Mononuclear cell (primary cell): ENCODE results near the gene CASQ2. TPM values are rescaled to one million over a fixed set of nuclear protein-coding genes. Genes with fewer than 3 reads are reported as not detected.

Experiments used
- H3K27me3 ChIP-seq: 2 replicates; pipeline ENCODE4 v1.6.0; 2011; ENCODE audit warnings: low read length, control low read depth; ENCODE audit not compliant: insufficient read depth
- H3K4me1 ChIP-seq: 2 replicates; pipeline ENCODE4 v1.5.1; 2011; ENCODE audit warnings: mild to moderate bottlenecking, low read length, control low read depth; ENCODE audit not compliant: insufficient read depth
- H3K4me3 ChIP-seq: 2 replicates; pipeline ENCODE4 v1.5.1; 2011; ENCODE audit warnings: mild to moderate bottlenecking, low read length, moderate library complexity
- H3K9me3 ChIP-seq: 2 replicates; pipeline ENCODE4 v1.5.1; 2011; ENCODE audit warnings: low read depth, mild to moderate bottlenecking, control low read depth, low read length
- total RNA-seq: library from RNA; depleted of rRNA; stranded (reverse); fragments of >200 nt; gene quantifications from one replicate; pipeline ENCODE4 v1.2.3, GENCODE V29; 2012

Gene CASQ2
- total RNA-seq, 1 donor: not detected

GRCh38 chr1:115762779-115763178 lies 5.7 kb downstream of the CASQ2 start:
- no peaks in the 10 kb centered on the region for H3K9me3 ChIP-seq
- H3K4me3 ChIP-seq: no peak overlapping the region
- H3K4me1 ChIP-seq: no peaks in the 10 kb centered on the region

DNA sequence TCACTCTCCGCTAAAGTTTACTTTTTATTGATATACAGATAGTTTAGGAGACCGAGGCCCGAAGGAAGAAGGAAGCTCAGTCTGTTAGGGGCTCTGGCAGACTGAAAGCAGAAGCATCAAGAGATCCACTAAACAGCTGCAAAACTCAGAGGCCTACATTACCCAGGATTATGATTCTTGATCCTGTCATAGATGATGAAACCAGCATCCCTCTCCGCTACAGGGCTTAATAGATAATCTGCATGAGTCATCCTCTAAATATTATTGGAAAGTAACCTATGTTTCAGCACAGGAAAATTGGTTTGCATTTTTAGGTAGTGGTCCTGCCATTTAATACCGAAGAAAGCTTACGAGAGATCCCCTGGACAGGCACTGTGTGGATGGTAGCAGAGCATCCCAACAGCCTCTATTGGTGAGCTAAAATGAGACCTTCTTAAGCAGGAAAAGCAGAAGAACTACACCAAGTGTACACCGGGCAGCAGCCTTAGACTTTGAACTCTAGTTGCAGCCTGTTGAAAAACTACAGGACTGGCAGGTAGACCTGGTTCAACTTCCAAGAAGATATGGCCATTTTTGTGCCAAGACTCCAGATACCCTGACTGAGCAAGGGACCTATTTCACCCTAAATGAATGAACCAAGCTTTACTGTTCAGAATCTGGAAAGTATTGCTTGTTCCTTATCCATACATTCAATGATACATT lies 6.8 kb downstream of the CASQ2 start:
- Histone ChIP-seq H3K4me1 (no peaks in the 10 kb centered on the region), H3K27me3 (no peaks in the 10 kb centered on the region), H3K9me3 (no peaks in the 10 kb centered on the region), H3K4me3 (no peak overlapping the region)

More at GRCh38 chr1:115762779-115763178, 5.7 kb downstream of the CASQ2 start:
- H3K27me3 ChIP-seq: no peaks in the 10 kb centered on the region

DNA sequence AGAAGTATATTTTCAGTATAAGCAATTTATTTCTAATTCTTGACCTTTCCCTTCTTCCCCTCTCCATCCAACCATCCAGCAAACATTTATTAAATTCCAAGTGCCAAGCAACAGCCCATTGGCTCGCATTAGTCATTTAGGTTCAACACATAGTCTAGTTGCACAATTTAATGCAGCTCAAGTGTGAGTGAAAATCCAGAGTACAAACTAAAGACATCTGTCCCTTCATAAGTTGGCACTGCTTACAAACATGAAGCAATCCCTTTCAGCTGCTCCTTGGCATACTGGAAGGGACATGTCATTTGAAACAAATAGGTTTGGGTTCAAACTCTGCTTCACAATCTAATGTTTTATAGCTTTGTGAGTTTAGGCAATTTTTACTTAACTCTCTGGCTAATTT lies 10.7 kb downstream of the CASQ2 start:
- Histone ChIP-seq H3K4me3 (no peak overlapping the region), H3K4me1 (no peaks in the 10 kb centered on the region), H3K9me3 (no peaks in the 10 kb centered on the region), H3K27me3 (no peaks in the 10 kb centered on the region)

- Histone ChIP-seq H3K9me3 (no peaks in the 10 kb centered on the region), H3K4me3 (no peak overlapping the region), H3K27me3 (no peaks in the 10 kb centered on the region), H3K4me1 (no peaks in the 10 kb centered on the region)
These were observed 11.2 kb downstream of the CASQ2 start for GRCh38 chr1:115757326-115757725.

GRCh38 chr1:115755456-115756370 lies 12.8 kb downstream of the CASQ2 start:
- Histone ChIP-seq H3K4me1 (no peaks in the 10 kb centered on the region), H3K4me3 (no peak overlapping the region)

DNA sequence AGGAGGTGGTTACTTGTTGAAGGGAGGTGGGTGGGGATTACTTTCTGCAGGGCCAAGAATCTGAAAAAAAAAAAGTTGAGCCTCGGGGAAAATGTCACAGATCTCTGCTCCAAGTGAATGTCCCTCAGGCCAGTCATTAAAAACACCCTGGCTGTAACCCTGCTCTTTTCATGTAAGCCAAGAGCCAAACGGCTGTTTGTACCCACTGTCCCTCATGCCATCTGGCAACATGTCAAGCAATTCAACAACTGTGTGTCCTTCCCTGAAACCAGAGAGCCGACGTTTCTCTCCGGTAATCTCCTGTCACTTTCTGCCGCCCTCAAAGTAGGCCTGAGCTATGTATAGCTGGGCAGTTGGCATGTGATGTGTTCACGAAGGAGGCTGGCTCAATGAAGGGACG lies 14.7 kb downstream of the CASQ2 start:
- H3K4me3 ChIP-seq: no peak overlapping the region
- H3K9me3 ChIP-seq: no peaks in the 10 kb centered on the region
- H3K27me3 ChIP-seq: peaks cover 5% of the 10 kb centered on the region
- H3K4me1 ChIP-seq: no peaks in the 10 kb centered on the region

More at GRCh38 chr1:115755456-115756370, 12.8 kb downstream of the CASQ2 start:
- Histone ChIP-seq H3K27me3 (no peaks in the 10 kb centered on the region), H3K9me3 (no peaks in the 10 kb centered on the region)

- Histone ChIP-seq H3K4me3 (no peak overlapping the region), H3K27me3 (peaks cover 6% of the 10 kb centered on the region), H3K4me1 (no peaks in the 10 kb centered on the region), H3K9me3 (no peaks in the 10 kb centered on the region)
These were observed 15.2 kb downstream of the CASQ2 start for GRCh38 chr1:115753361-115753760.

DNA sequence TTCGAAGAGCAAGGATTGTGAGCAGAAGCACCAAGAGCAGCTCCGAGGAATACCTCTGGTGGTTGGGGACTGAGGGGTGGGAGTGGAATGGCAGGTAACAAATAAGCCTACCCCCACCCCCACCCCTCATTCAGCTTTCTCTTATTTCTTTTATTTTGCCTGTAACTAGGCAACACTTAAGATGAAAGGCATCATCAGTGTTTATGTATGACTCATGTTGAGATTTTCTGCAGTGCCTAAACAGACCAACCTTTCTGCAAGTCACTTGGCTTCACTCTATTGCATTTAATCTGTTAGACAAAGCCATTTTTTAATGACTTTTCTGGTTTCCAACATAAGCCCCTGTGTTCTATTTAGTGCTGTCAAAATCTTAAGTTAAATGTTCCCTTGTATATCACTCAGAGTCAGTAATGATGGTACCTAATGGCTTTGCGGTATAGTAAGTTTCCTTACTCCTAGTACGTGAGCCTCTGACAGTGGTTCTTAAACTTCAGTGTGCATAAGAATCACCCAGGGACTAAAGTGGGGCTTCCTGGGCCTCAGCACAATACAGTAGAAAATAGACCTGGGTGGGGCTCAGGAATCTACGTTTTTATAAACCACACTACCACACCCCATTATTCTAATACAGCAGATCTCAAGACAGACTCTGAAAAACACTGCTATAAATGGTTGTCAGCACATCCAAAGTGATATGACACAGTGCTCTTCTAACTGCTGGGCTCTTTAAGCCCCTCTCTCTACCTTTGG lies 19.9 kb downstream of the CASQ2 start:
- Histone ChIP-seq H3K9me3 (no peaks in the 10 kb centered on the region), H3K4me3 (no peak overlapping the region), H3K27me3 (peaks cover 6% of the 10 kb centered on the region), H3K4me1 (no peaks in the 10 kb centered on the region)

- Histone ChIP-seq H3K4me1 (no peaks in the 10 kb centered on the region), H3K27me3 (peaks cover 9% of the 10 kb centered on the region), H3K4me3 (no peak overlapping the region), H3K9me3 (no peaks in the 10 kb centered on the region)
These were observed 22.4 kb downstream of the CASQ2 start for GRCh38 chr1:115746021-115746690.

- H3K27me3 ChIP-seq: peaks cover 13% of the 10 kb centered on the region
- no peak overlapping the region for H3K4me3 ChIP-seq
- H3K4me1 ChIP-seq: no peaks in the 10 kb centered on the region
- no peaks in the 10 kb centered on the region for H3K9me3 ChIP-seq
These were observed 23.8 kb downstream of the CASQ2 start for GRCh38 chr1:115744646-115745275.

DNA sequence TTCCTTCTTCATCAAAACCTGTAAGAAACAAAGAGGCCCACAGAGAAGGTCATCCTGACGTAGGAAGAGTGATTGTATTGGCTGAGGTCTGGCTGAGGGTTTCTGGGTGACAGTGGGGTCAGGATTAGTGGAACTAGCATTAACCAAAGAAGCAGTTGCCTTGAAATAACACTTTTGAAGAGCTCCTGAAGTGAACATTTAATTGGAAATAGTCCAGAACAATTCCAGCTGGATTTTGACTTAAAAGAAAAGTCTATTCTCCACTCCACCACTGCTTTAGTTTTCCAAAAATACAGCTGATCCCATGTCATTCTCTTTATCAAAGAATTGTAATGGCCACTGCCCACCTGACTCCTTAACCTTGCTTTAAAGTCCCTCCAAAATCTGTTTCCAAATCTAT lies 27.7 kb downstream of the CASQ2 start:
- peaks cover 8% of the 10 kb centered on the region for H3K27me3 ChIP-seq

DNA sequence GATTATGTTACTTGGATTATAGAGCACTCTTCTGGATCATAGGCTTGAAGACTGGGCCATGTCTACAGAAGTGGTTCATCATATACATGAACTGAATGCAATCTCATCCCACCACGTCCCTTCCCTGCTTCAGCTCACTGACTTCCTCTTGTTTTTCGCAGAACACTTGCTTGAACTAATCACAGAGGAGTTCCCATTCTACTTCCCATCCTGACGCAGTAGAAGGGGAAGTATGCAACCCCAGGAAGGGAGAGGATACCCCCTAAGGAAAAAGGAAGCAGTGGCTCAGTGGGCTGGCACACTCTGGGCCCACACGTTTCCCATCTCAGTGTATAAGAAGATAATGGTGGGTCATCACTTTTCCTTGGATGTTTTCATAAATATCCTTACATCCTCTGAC lies 36.2 kb downstream of the CASQ2 start:
- peaks cover 48% of the 10 kb centered on the region for H3K4me1 ChIP-seq
- no peaks in the 10 kb centered on the region for H3K9me3 ChIP-seq
- no peaks in the 10 kb centered on the region for H3K27me3 ChIP-seq
- H3K4me3 ChIP-seq: no peak overlapping the region

More for the DNA sequence above, 27.7 kb downstream of the CASQ2 start:
- Histone ChIP-seq H3K4me1 (no peaks in the 10 kb centered on the region), H3K9me3 (no peaks in the 10 kb centered on the region), H3K4me3 (no peak overlapping the region)

DNA sequence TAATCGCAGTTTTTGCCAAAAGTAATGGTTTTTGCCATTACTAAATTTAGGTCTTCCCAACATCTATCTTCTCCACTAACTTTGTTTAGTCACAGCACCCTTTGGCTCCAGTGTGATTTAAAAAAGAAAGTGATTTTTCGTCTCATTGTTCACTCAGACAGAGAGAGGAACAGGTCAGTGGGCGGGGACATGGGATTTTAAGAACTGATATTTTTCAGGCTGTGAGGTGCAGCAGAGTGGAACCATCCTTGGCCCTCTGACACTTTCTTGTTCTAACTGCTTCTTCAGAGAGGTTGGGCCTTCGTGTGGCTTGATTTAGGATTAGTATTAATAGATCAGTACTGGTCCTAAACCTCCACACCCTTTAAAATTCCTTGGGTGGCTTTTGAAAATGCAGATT lies 38.8 kb downstream of the CASQ2 start:
- Histone ChIP-seq H3K4me3 (no peak overlapping the region), H3K27me3 (no peaks in the 10 kb centered on the region), H3K4me1 (peaks cover 52% of the 10 kb centered on the region), H3K9me3 (no peaks in the 10 kb centered on the region)

DNA sequence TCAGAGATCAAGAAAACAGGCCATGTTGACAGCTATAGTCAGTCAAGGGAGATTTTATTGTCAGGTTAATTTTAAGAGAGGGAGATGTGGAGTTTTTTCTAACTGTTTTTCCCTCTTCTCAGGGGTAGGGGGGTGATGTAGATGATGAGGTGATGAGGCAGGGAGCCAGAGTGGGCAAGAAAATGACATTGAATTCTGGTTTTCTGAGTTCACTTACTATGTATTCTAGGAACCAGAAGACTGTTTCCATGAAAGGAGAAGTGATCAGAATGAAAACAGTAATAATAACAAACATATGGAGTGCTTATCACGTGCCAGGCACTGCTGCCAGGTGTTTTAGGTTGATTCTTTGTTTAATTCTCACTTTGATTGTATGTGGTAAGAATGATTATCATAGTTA lies 40.2 kb downstream of the CASQ2 start:
- Histone ChIP-seq H3K9me3 (no peaks in the 10 kb centered on the region), H3K4me3 (no peak overlapping the region), H3K4me1 (peaks cover 52% of the 10 kb centered on the region), H3K27me3 (no peaks in the 10 kb centered on the region)
